Heart right ventricle (tissue), 16 donors: ENCODE data around the gene COCH. TPM values are rescaled to one million over a fixed set of nuclear protein-coding genes. Genes with fewer than 3 reads are reported as not detected.
A peak's percentile ranks its signal among the peaks of the same experiment; 100 is the strongest.

Experiments
- ATAC-seq, 8 donors: fragments of 200-7000 bp; cut with Tn5 transposase; one replicate each; pipeline ENCODE4 v1.9.1; 2020; ENCODE audit warnings: mild to moderate bottlenecking in 8 of 8, moderate library complexity in 8 of 8, moderate number of reproducible peaks in 1 of 8
- DNase-seq, 2 donors: peaks; one replicate each; pipeline ENCODE4 v3.0.0-alpha.2; 2020
- H3K27ac ChIP-seq, 10 donors: fragments of 200-600 bp; sonication (generic) in 2 of 10; one replicate each; pipeline versions ENCODE4 v1.5.0 to v1.8.0; 2020 to 2022; ENCODE audit warnings: mild to moderate bottlenecking in 3 of 10
- H3K27me3 ChIP-seq, 7 donors: fragments of 200-600 bp; one replicate each; pipeline ENCODE4 v1.8.0; 2021 to 2022; ENCODE audit warnings: mild to moderate bottlenecking in 2 of 7
- H3K36me3 ChIP-seq, 9 donors: fragments of 200-600 bp; sonication (generic) in 1 of 9; one replicate each; pipeline versions ENCODE4 v1.5.0 to v1.8.0; 2020 to 2022; ENCODE audit warnings: mild to moderate bottlenecking in 2 of 9
- H3K4me1 ChIP-seq, 9 donors: fragments of 200-600 bp; sonication (generic) in 1 of 9; one replicate each; pipeline versions ENCODE4 v1.5.0 to v1.8.0; 2020 to 2022; ENCODE audit warnings: mild to moderate bottlenecking in 4 of 9
- H3K4me3 ChIP-seq, 10 donors: fragments of 200-600 bp; sonication (generic) in 2 of 10; one replicate each; pipeline versions ENCODE4 v1.5.0 to v1.8.0; 2020 to 2022; ENCODE audit warnings: mild to moderate bottlenecking in 7 of 10, moderate library complexity in 2 of 10
- H3K9me3 ChIP-seq, 11 donors: fragments of 200-600 bp in 10 of 11; sonication (generic) in 2 of 11; one replicate each; pipeline versions ENCODE4 v1.5.0 to v1.8.0; 2013 to 2022; ENCODE audit warnings: mild to moderate bottlenecking in 2 of 11, control low read depth in 1 of 11, moderate library complexity in 1 of 11
- WGBS, 2 donors: extraction: QIAGEN DNeasy Blood & Tissue Kit; methylation state at CpG; one replicate each; pipeline ENCODE4 v1.1.7; 2013; ENCODE audit warnings: inconsistent platforms in 1 of 2; 5-methylcytosine and 5-hydroxymethylcytosine counted together
- intact Hi-C, 10 donors: fragments of 100-400 bp; cut with DNase I; formaldehyde crosslinking; loops; one replicate each; pipeline versions ENCODE4 v1.11.1 to v1.14.2; 2022
- polyA plus RNA-seq, 2 donors: library from polyadenylated mRNA; stranded (reverse); fragments of 200-250 nt; gene quantifications; one replicate each; pipeline ENCODE4 v1.2.3, GENCODE V29; 2013
- total RNA-seq, 10 donors: library from RNA; stranded (reverse); fragmentation: NEBNext Ultra II Directional in 3 of 10; extraction: Animal tissue kit (Norgen Biotek cat#: 25700) in 3 of 10; gene quantifications; one replicate each; pipeline versions ENCODE4 v1.2.1 to v1.2.4, GENCODE V29; 2021 to 2023
- TF ChIP-seq, protein P1 (sequence below), 9 donors: fragments of 200-600 bp; sonication (generic) in 2 of 9; IDR thresholded peaks; one replicate each; pipeline versions ENCODE4 v1.5.0 to v1.8.0; 2021 to 2022; ENCODE audit warnings: antibody characterized with exemption in 9 of 9, mild to moderate bottlenecking in 5 of 9, moderate library complexity in 1 of 9
- donor health status: Arrhythmogenic right ventricular cardiomyopathy.
- donor health status: ischemic (EF 13 %, LVEDD 7.1; RV severe dilation, severe dysfunction).
- donor health status: healthy with polysubstance abuse.
- donor health status: DM: no; HTN: yes; CAD: no.
- donor health status: DM: no; HTN: no; CAD: no.
- donor health status: ischemic (EF 25% LVEDD 6.9; RV normal size, moderate dysfunction).
- donor health status: ischemic (EF 25% LVEDD 5.7; RV mildly dilated, moderate dysfunction).
- donor health status: healthy.
- donor health status: DM: yes; HTN: yes; CAD: no.
- donor health status: Ischemic cardiomyopathy.
- donor health status: ischemic (EF 35%, LVEDD 5.7; RV mildly dilated, moderate dysfunction).
- donor health status: nonischemic (EF 11% LVEDD 7.7; RV severe dilation, severe dysfunction).
- donor health status: DM: yes; HTN: yes; CAD: no.
- donor health status: PGD.
- donor health status: ischemic (EF 29% LVEDD 5.4; RV normal size, mild dysfunction).
- donor health status: nonischemic (EF 23%, LVEDD 6.1; RV moderate dilation, normal function).

Gene COCH
- total and polyA plus RNA-seq, 12 donors = 0.13 to 2.9 (median 0.94) TPM

DNA sequence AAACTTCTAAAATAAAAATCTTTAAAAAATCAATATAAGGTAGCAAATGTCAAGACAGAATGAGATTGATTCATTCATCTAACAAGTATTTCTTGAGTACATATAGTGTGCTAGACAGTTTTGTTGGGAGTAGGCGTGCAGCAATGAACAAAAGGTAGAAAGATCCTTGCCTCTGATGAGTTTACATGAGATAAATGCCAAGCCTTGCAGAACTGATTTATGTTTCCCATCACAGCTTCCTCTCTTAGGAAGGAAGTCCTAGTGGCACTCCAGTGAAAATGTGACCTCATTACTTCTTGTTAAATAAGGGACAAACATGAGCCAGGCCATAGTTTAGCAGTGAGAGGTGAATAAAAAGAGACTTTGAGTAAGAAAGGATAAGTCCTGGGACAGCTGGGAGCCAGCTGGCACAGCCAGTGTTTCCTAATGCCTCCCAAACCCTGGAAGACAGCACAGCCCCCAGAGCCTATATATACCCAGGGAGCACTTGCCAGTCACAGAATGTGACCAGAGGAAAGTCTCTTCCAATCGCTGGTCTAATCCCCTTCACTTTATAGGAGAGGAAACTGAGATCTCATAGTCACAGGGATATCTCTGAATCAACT is 4.7 kb upstream of the COCH start:
- intact Hi-C loops = loop anchor here in 1 of 10 donors (10.0 kb wide), 1 partner anchor 1805 kb away; no protein-coding TSS in a partner anchor
- Histone ChIP-seq H3K27me3 (peaks cover 2 to 50% (median 31%) of the 10 kb centered on the region in 7 donors), H3K4me1 (peaks cover 2 to 9% (median 7%) of the 10 kb centered on the region in 9 donors), H3K36me3 (no peaks in the 10 kb centered on the region), H3K4me3 (no peak overlapping the region), H3K27ac (no peak overlapping the region), H3K9me3 (no peaks in the 10 kb centered on the region)
- no peak for DNase-seq
- no peak for ATAC-seq
- TF ChIP-seq, protein P1, sequence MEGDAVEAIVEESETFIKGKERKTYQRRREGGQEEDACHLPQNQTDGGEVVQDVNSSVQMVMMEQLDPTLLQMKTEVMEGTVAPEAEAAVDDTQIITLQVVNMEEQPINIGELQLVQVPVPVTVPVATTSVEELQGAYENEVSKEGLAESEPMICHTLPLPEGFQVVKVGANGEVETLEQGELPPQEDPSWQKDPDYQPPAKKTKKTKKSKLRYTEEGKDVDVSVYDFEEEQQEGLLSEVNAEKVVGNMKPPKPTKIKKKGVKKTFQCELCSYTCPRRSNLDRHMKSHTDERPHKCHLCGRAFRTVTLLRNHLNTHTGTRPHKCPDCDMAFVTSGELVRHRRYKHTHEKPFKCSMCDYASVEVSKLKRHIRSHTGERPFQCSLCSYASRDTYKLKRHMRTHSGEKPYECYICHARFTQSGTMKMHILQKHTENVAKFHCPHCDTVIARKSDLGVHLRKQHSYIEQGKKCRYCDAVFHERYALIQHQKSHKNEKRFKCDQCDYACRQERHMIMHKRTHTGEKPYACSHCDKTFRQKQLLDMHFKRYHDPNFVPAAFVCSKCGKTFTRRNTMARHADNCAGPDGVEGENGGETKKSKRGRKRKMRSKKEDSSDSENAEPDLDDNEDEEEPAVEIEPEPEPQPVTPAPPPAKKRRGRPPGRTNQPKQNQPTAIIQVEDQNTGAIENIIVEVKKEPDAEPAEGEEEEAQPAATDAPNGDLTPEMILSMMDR (IDR thresholded peaks at IDR 0.05) = no peak
- WGBS, 2 donors = 66 to 80% methylated on average over 2 of the region's 2 CpGs

DNA sequence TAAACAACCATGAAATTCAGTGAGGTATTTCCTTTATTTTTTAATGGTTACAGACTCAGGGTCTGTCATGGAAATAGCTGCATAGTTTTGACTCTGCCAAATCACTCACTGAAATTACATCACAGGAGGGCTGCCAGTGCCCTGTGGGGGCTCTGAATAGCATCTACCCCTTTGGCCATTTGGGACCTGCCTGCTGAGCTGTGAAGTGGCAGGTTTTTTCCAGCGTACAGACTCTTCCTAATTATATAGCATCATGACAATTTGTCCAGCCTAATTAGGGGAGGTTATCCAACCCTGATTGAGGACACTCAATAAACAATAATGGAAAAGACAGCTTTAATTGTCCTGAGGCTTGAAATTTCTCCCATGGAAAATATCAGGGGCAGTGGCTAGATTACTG is 1.8 kb upstream of the COCH start:
- peaks cover 9 to 74% (median 60%) of the 10 kb centered on the region in 7 donors for H3K27me3 ChIP-seq
- intact Hi-C loops = loop anchor here in 1 of 10 donors (10.0 kb wide), 1 partner anchor 1808 kb away; no protein-coding TSS in a partner anchor
- WGBS, 2 donors = 83 to 94% methylated on average over 1 of the region's 1 CpG
- H3K4me3 ChIP-seq = no peak overlapping the region
- ATAC-seq = no peak
- H3K9me3 ChIP-seq = no peaks in the 10 kb centered on the region
- TF ChIP-seq, protein P1 (IDR thresholded peaks at IDR 0.05) = no peak
- peaks cover 11 to 21% (median 16%) of the 10 kb centered on the region in 9 donors for H3K4me1 ChIP-seq
- no peak for DNase-seq
- no peaks in the 10 kb centered on the region for H3K36me3 ChIP-seq
- H3K27ac ChIP-seq = no peak overlapping the region

DNA sequence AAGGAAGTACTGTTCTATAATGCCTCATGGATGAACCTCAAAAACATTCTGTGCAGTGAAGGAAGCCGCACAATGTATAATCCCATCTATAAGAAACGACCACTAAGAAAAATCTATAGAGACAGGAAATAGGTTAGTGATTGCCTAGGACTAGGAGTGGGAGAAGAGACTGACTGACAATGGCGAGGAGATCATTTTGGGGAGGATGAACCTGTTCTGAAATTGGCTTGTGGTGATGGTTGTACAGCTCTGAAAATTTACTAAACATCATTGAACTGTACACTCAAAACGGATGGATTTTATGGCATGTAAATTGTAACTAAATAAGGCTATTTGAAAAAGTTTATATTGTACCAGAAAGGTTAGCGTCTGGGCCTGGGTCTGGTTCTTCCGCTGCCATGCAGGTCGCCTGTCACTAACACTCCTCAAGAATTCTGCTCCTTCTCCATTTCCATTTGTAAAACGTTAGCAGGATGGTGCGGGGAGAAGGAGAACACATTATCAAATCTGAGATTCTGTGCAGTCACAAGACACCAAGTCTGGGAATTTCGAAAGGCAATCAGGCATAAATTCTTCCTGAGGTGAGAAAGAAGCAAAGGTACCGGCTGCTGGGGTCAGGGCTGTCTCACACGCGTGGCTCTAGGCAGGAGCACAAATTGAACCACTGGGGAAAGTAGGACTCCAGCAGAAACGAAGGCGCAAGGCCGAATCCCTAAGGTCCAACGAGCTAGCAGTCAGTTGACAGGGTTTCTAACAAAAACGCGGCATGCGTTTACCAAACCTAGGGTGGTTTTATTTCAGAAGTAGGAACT is 845 bp upstream of the COCH start:
- no peak for DNase-seq
- no peak overlapping the region for H3K27ac ChIP-seq
- no peaks in the 10 kb centered on the region for H3K36me3 ChIP-seq
- peaks cover 9 to 68% (median 60%) of the 10 kb centered on the region in 7 donors for H3K27me3 ChIP-seq
- peaks cover 11 to 21% (median 16%) of the 10 kb centered on the region in 9 donors for H3K4me1 ChIP-seq
- H3K9me3 ChIP-seq = no peaks in the 10 kb centered on the region
- peak in 1 of 8 donors; percentile 6 for ATAC-seq
- intact Hi-C loops = loop anchor here in 1 of 10 donors (10.0 kb wide), 1 partner anchor 1809 kb away; no protein-coding TSS in a partner anchor
- TF ChIP-seq, protein P1 (IDR thresholded peaks at IDR 0.05) = no peak
- H3K4me3 ChIP-seq = peak overlapping the region; percentile 44 to 83 (median 64)
- 67 to 71% methylated on average over 20 of the region's 20 CpGs for WGBS, 2 donors

DNA sequence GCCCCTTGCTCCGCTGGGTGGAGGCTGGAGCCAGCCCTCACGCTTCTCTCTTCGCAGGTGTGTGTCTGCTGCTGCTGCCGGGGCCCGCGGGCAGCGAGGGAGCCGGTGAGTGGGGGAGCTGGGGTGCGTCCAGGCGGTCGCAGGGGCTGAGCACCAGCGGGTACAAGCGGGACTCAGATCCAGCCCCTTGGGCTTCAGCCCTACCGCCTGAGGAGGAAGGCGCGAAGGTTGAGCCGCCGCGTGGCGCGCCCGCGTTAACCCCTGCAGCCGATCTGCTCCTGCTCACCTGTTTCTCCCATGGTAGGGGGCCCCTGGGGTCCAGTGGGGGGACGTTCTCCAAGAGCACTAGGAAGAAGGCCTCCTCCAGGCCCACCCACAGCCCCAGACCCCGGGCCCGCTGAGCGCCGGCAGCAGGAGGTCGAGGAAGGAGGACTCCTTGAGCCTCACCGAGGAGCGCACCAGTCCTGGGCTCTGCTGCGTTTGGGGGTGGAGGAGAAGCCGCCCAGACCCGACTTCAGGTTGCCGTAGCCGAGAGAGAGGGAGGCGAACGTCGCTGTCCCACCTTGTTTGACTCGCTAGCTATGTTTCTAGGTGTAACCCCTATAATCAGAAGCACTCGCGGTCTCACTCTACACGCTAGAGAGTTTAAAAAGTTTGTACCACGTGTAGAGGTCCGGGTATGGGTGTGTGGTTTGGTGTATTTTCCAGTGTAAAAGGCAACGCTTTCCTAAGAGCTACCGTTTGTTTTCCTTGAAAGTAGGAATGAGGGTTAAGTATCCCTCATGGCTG is 834 bp downstream of the COCH start:
- TF ChIP-seq, protein P1 (IDR thresholded peaks at IDR 0.05) = no peak
- ATAC-seq = peak in 7 of 8 donors; percentile 14 to 72 (median 29)
- Histone ChIP-seq H3K27me3 (peaks cover 9 to 70% (median 56%) of the 10 kb centered on the region in 7 donors), H3K9me3 (no peaks in the 10 kb centered on the region), H3K4me3 (peak overlapping the region; percentile 44 to 83 (median 64)), H3K36me3 (no peaks in the 10 kb centered on the region), H3K27ac (no peak overlapping the region), H3K4me1 (peaks cover 11 to 21% (median 16%) of the 10 kb centered on the region in 9 donors)
- DNase-seq = peak in 1 of 2 donors; percentile 17
- intact Hi-C loops = loop anchor here in 1 of 10 donors (10.0 kb wide), 1 partner anchor 1810 kb away; no protein-coding TSS in a partner anchor
- 2 to 3% methylated on average over 48 of the region's 48 CpGs for WGBS, 2 donors
